ENCODE measurements around the gene MEOX2. TPM values are rescaled to one million over a fixed set of nuclear protein-coding genes. Genes with fewer than 3 reads are reported as not detected.

The MEOX2 gene
- total and polyA plus RNA-seq, 2 of the 8 experiments (the other 6 are each of a cell fraction or from before 2014, with no cell fraction given): 0.05 to 0.19 TPM

- no peak for DNase-seq (ENCODE audit: low read depth in 1 of 2, low spot score in 2 of 2)
These were observed 119.4 kb downstream of the MEOX2 start for GRCh38 chr7:15567036-15567435.

More at GRCh38 chr7:15567036-15567435, 119.4 kb downstream of the MEOX2 start:
- Histone ChIP-seq H3K79me2 (ENCODE audit: control insufficient read depth in 1 of 2, insufficient read depth in 2 of 2, low read length in 2 of 2) (no peaks in the 10 kb centered on the region), H3K14ac (ENCODE audit: insufficient read length) (no peak overlapping the region), H3K9me3 (ENCODE audit: insufficient read depth in 2 of 2, low read depth in 1 of 2, low read length in 1 of 2) (no peaks in the 10 kb centered on the region), H3K27ac (ENCODE audit: low read depth, low read length) (no peak overlapping the region), H4K8ac (ENCODE audit: extremely low read depth, insufficient read depth, low read length) (no peak overlapping the region), H2BK5ac (ENCODE audit: low read depth, low read length) (no peak overlapping the region), H3K23ac (ENCODE audit: insufficient read length) (no peak overlapping the region), H3K4me3 (ENCODE audit: extremely low read depth in 1 of 4, insufficient read depth in 2 of 4, low read depth in 3 of 4, low read length in 4 of 4) (no peak overlapping the region), H3K79me1 (ENCODE audit: low read depth, low read length) (no peaks in the 10 kb centered on the region), H3K27me3 (replicated peaks in 1 of 4; ENCODE audit: control insufficient read depth in 3 of 4, extremely low read depth in 1 of 4, insufficient read depth in 3 of 4, low read length in 3 of 4) (no peaks in the 10 kb centered on the region), H4K5ac (ENCODE audit: insufficient read length, low read depth, low read length) (no peak overlapping the region), H4K91ac (replicated peaks; ENCODE audit: insufficient read length, low read length) (no peak overlapping the region), H3K36me3 (ENCODE audit: control insufficient read depth in 2 of 4, insufficient read depth in 4 of 4, low read length in 3 of 4) (no peaks in the 10 kb centered on the region), H3K4ac (replicated peaks; ENCODE audit: insufficient read length, low read depth, low read length) (no peak overlapping the region), H4K20me1 (replicated peaks in 1 of 2; ENCODE audit: control insufficient read depth in 1 of 2, insufficient read depth in 2 of 2, low read length in 2 of 2) (no peaks in the 10 kb centered on the region), H3K4me2 (ENCODE audit: insufficient read depth in 1 of 2, low read depth in 2 of 2, low read length in 2 of 2) (no peak overlapping the region), H2BK120ac (replicated peaks; ENCODE audit: low read depth, low read length) (no peak overlapping the region), H2AK5ac (ENCODE audit: low read depth, low read length) (no peak overlapping the region), H2BK12ac (ENCODE audit: low read depth, low read length) (no peak overlapping the region), H3K56ac (replicated peaks; ENCODE audit: insufficient read length, low read depth, low read length) (no peak overlapping the region), H3K4me1 (replicated peaks in 1 of 4; ENCODE audit: control insufficient read depth in 3 of 4, insufficient read depth in 4 of 4, low read length in 3 of 4) (no peaks in the 10 kb centered on the region), H3K18ac (ENCODE audit: extremely low read depth, low read length) (no peak overlapping the region), H2AFZ (ENCODE audit: low read length) (no peak overlapping the region), H2BK20ac (ENCODE audit: low read length) (no peak overlapping the region), H3K9ac (replicated peaks in 1 of 4; ENCODE audit: extremely low read depth in 1 of 4, low read depth in 3 of 4, low read length in 3 of 4) (no peak overlapping the region), H3K23me2 (ENCODE audit: low read depth, low read length) (no peaks in the 10 kb centered on the region), H2BK15ac (ENCODE audit: low read length) (no peak overlapping the region)
- TF ChIP-seq KDM4A (IDR thresholded peaks at IDR 0.05; ENCODE audit: low read depth, low read length, severe bottlenecking): no peak
- TF ChIP-seq, protein P1, sequence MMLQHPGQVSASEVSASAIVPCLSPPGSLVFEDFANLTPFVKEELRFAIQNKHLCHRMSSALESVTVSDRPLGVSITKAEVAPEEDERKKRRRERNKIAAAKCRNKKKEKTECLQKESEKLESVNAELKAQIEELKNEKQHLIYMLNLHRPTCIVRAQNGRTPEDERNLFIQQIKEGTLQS (IDR thresholded peaks at IDR 0.05; ENCODE audit: insufficient read depth, low read depth, low read length): no peak
- TF ChIP-seq, protein P2, sequence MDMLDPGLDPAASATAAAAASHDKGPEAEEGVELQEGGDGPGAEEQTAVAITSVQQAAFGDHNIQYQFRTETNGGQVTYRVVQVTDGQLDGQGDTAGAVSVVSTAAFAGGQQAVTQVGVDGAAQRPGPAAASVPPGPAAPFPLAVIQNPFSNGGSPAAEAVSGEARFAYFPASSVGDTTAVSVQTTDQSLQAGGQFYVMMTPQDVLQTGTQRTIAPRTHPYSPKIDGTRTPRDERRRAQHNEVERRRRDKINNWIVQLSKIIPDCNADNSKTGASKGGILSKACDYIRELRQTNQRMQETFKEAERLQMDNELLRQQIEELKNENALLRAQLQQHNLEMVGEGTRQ (IDR thresholded peaks at IDR 0.05; ENCODE audit: low read length): no peak
- TF ChIP-seq RAD21 (IDR thresholded peaks at IDR 0.05 in 1 of 2, conservative IDR thresholded peaks at IDR 0.05 in 1 of 2; ENCODE audit: low read depth in 2 of 2, low read length in 2 of 2): no peak
- TF ChIP-seq CTCF (IDR thresholded peaks at IDR 0.05; ENCODE audit: control extremely low read depth in 1 of 3, insufficient read depth in 1 of 3, low read depth in 1 of 3, low read length in 3 of 3): no peak
- CTCF ChIA-PET (ENCODE audit: partially characterized antibody): no interaction called here
- WGBS, 2 experiments (ENCODE audit: extremely low coverage in 1 of 2, insufficient coverage in 1 of 2, insufficient read length in 1 of 2, insufficient replicate concordance in 2 of 2, low coverage in 1 of 2, low lambda C conversion rate in 2 of 2, missing lambda C conversion rate in 1 of 2): 93% methylated on average over 3 of the region's 3 CpGs; no CpG with 5 or more reads in 1 of the 2 experiments
- no peak for FAIRE-seq
- POLR2A ChIA-PET (ENCODE audit: partially characterized antibody): no interaction called here

All from H1 (cell line).